Endothelial cell of umbilical vein (primary cell): ENCODE measurements around the gene SDK2.

Experiments
- CTCF ChIP-seq, 2 donors: IDR thresholded peaks; 1 replicate in 1 of 2; 2 replicates in 1 of 2; pipeline ENCODE4 v1.5.1; 2011; ENCODE audit warnings: low read length in 2 of 2, mild to moderate bottlenecking in 2 of 2, moderate library complexity in 2 of 2, control low read depth in 1 of 2, inconsistent platforms in 1 of 2, low read depth in 1 of 2; ENCODE audit not compliant: insufficient read depth in 1 of 2; ENCODE audit errors: extremely low read depth in 1 of 2
- EZH2 ChIP-seq: IDR thresholded peaks from 2 replicates; pipeline ENCODE4 v1.6.1; 2012; ENCODE audit warnings: borderline replicate concordance, low read depth, mild to moderate bottlenecking, moderate library complexity, low read length, inconsistent platforms; ENCODE audit not compliant: severe bottlenecking
- FOS ChIP-seq: IDR thresholded peaks from 2 replicates; pipeline ENCODE4 v1.6.1; 2011; ENCODE audit warnings: mild to moderate bottlenecking, low read length, moderate library complexity, borderline replicate concordance; ENCODE audit not compliant: insufficient read depth
- MYC ChIP-seq: IDR thresholded peaks from one replicate; pipeline ENCODE4 v1.6.1; 2011; ENCODE audit warnings: mild to moderate bottlenecking, low read depth, low read length
- POLR2A ChIP-seq: IDR thresholded peaks from 2 replicates; pipeline ENCODE4 v1.6.1; 2012; ENCODE audit warnings: low read depth, mild to moderate bottlenecking, control low read depth, low read length
- TF ChIP-seq, protein P1 (sequence below): IDR thresholded peaks from 2 replicates; pipeline ENCODE4 v1.6.1; 2011; ENCODE audit not compliant: insufficient read depth, insufficient read length

DNA sequence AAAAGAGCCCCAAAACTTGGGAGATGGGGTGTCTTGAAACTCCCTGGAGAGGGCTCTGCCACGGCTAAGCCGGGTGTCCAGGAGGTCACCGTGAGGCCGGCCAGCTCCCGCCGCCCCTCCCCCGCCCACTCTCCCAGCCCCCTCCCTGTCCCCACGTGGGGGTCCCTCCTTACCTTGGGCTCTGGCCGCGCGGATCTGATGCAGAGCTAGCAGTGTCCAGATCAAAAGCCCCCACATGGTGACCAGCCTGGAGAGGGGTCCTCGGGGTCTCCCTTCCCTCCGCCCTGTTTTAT lies 447 bp downstream of the SDK2 start:
- TF ChIP-seq CTCF (IDR thresholded peaks at IDR 0.05; ENCODE audit: extremely low read depth in 1 of 2, insufficient read depth in 1 of 2, low read depth in 1 of 2, low read length in 2 of 2) (no peak), FOS (no peak), POLR2A (no peak), MYC (no peak), EZH2 (no peak)
- TF ChIP-seq, protein P1, sequence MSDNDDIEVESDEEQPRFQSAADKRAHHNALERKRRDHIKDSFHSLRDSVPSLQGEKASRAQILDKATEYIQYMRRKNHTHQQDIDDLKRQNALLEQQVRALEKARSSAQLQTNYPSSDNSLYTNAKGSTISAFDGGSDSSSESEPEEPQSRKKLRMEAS: no peak
